ENCODE measurements around the gene ZNF625.
"Not testable (repeated sequence)": the region's sequence is repeated elsewhere in the genome, so short reads cannot be mapped to it uniquely, and the experiment has no call there.

The ZNF625 gene

DNA sequence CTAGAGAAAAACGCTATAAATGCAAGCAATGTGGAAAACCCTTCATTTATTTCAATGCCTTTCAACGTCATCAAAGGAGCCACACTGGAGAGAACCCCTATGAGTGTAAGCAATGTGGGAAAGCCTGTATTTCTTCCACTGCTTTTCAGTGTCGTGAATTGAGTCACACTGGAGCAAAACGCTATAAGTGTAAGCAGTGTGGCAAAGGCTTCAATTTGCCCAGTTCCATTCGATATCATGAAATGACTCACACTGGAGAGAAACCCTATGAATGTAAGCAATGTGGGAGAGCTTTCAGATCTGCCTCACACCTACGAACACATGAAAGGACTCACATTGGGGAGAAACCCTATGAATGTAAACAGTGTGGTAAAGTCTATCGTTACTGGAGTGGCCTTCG, 43.8 kb downstream of the ZNF625 start:
- DNase-seq (ENCODE audit: low read depth) = no peak
- TF ChIP-seq, protein P1, sequence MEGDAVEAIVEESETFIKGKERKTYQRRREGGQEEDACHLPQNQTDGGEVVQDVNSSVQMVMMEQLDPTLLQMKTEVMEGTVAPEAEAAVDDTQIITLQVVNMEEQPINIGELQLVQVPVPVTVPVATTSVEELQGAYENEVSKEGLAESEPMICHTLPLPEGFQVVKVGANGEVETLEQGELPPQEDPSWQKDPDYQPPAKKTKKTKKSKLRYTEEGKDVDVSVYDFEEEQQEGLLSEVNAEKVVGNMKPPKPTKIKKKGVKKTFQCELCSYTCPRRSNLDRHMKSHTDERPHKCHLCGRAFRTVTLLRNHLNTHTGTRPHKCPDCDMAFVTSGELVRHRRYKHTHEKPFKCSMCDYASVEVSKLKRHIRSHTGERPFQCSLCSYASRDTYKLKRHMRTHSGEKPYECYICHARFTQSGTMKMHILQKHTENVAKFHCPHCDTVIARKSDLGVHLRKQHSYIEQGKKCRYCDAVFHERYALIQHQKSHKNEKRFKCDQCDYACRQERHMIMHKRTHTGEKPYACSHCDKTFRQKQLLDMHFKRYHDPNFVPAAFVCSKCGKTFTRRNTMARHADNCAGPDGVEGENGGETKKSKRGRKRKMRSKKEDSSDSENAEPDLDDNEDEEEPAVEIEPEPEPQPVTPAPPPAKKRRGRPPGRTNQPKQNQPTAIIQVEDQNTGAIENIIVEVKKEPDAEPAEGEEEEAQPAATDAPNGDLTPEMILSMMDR (IDR thresholded peaks at IDR 0.05; ENCODE audit: insufficient read depth, low read depth, low read length, missing control alignments) = no peak
- no peak overlapping the region for H3K4me3 ChIP-seq (ENCODE audit: low read depth, low read length)

- no peak overlapping the region for H3K4me3 ChIP-seq (ENCODE audit: low read depth, low read length)
- no peak for DNase-seq (ENCODE audit: low read depth)
- TF ChIP-seq, protein P1 (IDR thresholded peaks at IDR 0.05; ENCODE audit: insufficient read depth, low read depth, low read length, missing control alignments) = no peak
Measured at GRCh38 chr19:12111943-12112637, 44.4 kb downstream of the ZNF625 start.

DNA sequence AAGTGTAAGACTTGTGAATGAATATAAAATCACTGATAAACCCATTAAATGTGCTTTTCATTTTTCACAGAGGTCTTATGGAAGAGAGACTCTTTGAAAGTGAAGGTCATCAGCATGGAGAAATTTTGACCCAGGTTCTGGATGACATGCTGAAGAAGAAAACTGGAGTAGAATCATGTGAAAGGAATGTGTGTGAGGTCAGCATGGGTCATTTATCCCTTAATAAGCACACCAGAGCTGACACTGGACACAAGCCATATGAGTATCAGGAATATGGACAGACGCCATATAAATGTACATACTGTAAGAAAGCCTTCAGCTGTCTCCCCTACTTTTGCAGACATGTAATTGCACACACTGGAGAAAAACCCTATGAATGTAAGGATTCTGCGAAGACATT, 45.4 kb downstream of the ZNF625 start:
- DNase-seq (ENCODE audit: low read depth) = no peak
- no peak overlapping the region for H3K4me3 ChIP-seq (ENCODE audit: low read depth, low read length)
- TF ChIP-seq, protein P1 (IDR thresholded peaks at IDR 0.05; ENCODE audit: insufficient read depth, low read depth, low read length, missing control alignments) = no peak

DNA sequence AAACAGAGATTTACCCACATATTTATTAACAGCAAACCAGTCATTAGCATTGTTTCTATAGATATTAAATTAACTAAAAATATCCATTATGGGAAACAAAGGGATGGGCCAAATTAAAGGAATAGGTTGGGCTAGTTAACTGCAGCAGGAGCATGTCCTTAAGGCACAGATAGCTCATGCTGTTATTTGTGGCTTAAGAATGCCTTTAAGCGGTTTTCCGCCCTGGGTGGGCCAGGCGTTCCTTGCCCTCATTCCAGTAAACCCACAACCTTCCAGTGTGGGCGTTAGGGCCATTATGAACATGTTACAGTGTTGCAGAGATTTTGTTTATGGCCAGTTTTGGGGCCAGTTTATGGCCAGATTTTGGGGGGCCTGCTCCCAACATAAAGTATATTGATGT, 52.6 kb downstream of the ZNF625 start:
- H3K4me3 ChIP-seq (ENCODE audit: low read depth, low read length); DNase-seq (ENCODE audit: low read depth): not testable (repeated sequence)

DNA sequence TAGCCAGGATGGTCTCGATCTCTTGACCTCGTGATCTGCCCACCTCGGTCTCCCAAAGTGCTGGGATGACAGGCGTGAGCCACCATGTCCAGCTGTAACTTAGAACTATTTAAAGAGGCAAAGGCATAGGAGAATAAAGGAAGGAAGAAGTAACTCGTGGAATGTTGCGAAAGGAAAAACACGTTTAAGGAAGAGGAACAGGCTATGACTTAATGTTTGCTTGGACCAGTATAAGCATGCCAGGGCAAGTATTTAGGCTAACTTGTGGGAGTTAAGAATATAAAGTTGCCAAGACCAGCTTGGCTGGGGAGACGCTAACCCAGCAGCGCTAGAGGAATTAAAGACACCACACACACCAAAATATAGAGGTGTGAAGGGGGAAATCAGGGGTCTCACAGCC, 58.5 kb downstream of the ZNF625 start:
- TF ChIP-seq, protein P1 (IDR thresholded peaks at IDR 0.05; ENCODE audit: insufficient read depth, low read depth, low read length, missing control alignments) = no peak
- no peak for DNase-seq (ENCODE audit: low read depth)
- H3K4me3 ChIP-seq (ENCODE audit: low read depth, low read length) = no peak overlapping the region

- TF ChIP-seq, protein P1 (IDR thresholded peaks at IDR 0.05; ENCODE audit: insufficient read depth, low read depth, low read length, missing control alignments) = no peak
- H3K4me3 ChIP-seq (ENCODE audit: low read depth, low read length) = no peak overlapping the region
- DNase-seq (ENCODE audit: low read depth) = no peak
Measured at GRCh38 chr19:12095111-12095790, 61.3 kb downstream of the ZNF625 start.

All from GM12865 (cell line).